IMR-90 (cell line): Measurements from ENCODE around the gene TMEM253. TPM values are rescaled to one million over a fixed set of nuclear protein-coding genes. Genes with fewer than 3 reads are reported as not detected.

Experiments
- ATAC-seq: fragments of 200-7000 bp; cut with Tn5 transposase; 2 replicates; pipeline ENCODE4 v1.9.1; 2020; ENCODE audit warnings: low read depth, mild to moderate bottlenecking, moderate library complexity
- BruUV-seq: library from RNA; stranded (reverse); fragments of 400-500 nt; replicated peaks from 2 replicates; lab custom pipeline; 2021; lab: Mats Ljungman, UMichigan
- CTCF ChIA-PET: fragments of 300-600 bp; formaldehyde crosslinking; extraction: SDS; loops from one replicate; lab custom pipeline; 2021; ENCODE audit warnings: antibody characterized with exemption; lab: Yijun Ruan, JAX
- POLR2A ChIA-PET: fragments of 300-600 bp; sonication (Branson Sonifier 250); formaldehyde crosslinking; loops from one replicate; lab custom pipeline; 2022; ENCODE audit warnings: antibody characterized with exemption; ENCODE audit not compliant: unreplicated experiment; lab: Charles Lee
- DNase-seq: peaks from one replicate; pipeline ENCODE4 v3.0.0; 2013
- H2AFZ ChIP-seq: replicated peaks from 2 replicates; pipeline ENCODE3; 2013; ENCODE audit warnings: low read length, mild to moderate bottlenecking; ENCODE audit not compliant: poor library complexity
- H2AK5ac ChIP-seq: 2 replicates; pipeline ENCODE4 v1.6.1; 2013; ENCODE audit warnings: low read depth, low read length, inconsistent platforms
- H2AK9ac ChIP-seq: replicated peaks from 2 replicates; pipeline ENCODE3; 2013; ENCODE audit warnings: mild to moderate bottlenecking, low read depth, low read length, moderate library complexity; ENCODE audit not compliant: poor library complexity
- H2BK120ac ChIP-seq: 2 replicates; pipeline ENCODE4 v1.6.1; 2013; ENCODE audit warnings: low read depth, low read length, inconsistent platforms
- H2BK15ac ChIP-seq: 3 replicates; pipeline ENCODE4 v1.6.1; 2013; ENCODE audit warnings: low read depth, low read length, inconsistent platforms
- H2BK20ac ChIP-seq: 2 replicates; pipeline ENCODE4 v1.6.1; 2013; ENCODE audit warnings: low read depth, mild to moderate bottlenecking, inconsistent platforms, low read length, moderate library complexity
- H2BK5ac ChIP-seq: 2 replicates; pipeline ENCODE4 v1.6.1; 2013; ENCODE audit warnings: mild to moderate bottlenecking, low read depth, low read length, inconsistent platforms; ENCODE audit not compliant: poor library complexity, severe bottlenecking
- H3K14ac ChIP-seq: replicated peaks from 2 replicates; pipeline ENCODE4 v1.6.1; 2013; ENCODE audit warnings: low read depth, low read length, inconsistent platforms
- H3K18ac ChIP-seq: 2 replicates; pipeline ENCODE4 v1.6.1; 2013; ENCODE audit warnings: low read depth, low read length, control low read depth
- H3K23ac ChIP-seq: 2 replicates; pipeline ENCODE4 v1.6.1; 2013; ENCODE audit warnings: low read depth, low read length, inconsistent platforms
- H3K27ac ChIP-seq: 2 replicates; pipeline ENCODE4 v1.5.1; 2013; ENCODE audit warnings: mild to moderate bottlenecking, control low read depth, low read length; ENCODE audit not compliant: insufficient read depth
- H3K27me3 ChIP-seq: 2 replicates; pipeline ENCODE4 v1.6.1; 2013; ENCODE audit warnings: low read length; ENCODE audit not compliant: control insufficient read depth, insufficient read depth
- H3K36me3 ChIP-seq: 2 replicates; pipeline ENCODE4 v1.6.1; 2013; ENCODE audit warnings: low read length, mixed read lengths; ENCODE audit not compliant: control insufficient read depth, insufficient read depth
- H3K4ac ChIP-seq: 2 replicates; pipeline ENCODE4 v1.6.1; 2013; ENCODE audit warnings: low read depth, low read length, inconsistent platforms
- H3K4me1 ChIP-seq: 2 replicates; pipeline ENCODE4 v1.6.1; 2013; ENCODE audit warnings: low read length, mixed read lengths; ENCODE audit not compliant: control insufficient read depth, insufficient read depth
- H3K4me2 ChIP-seq: 2 replicates; pipeline ENCODE4 v1.6.1; 2013; ENCODE audit warnings: low read depth, mild to moderate bottlenecking, control low read depth, low read length, moderate library complexity
- H3K4me3 ChIP-seq: 2 replicates; pipeline ENCODE4 v1.5.1; 2013; ENCODE audit warnings: low read depth, mild to moderate bottlenecking, control low read depth, low read length, moderate library complexity; ENCODE audit not compliant: insufficient read depth
- H3K56ac ChIP-seq: 2 replicates; pipeline ENCODE4 v1.6.1; 2013; ENCODE audit warnings: low read length, inconsistent platforms; ENCODE audit not compliant: insufficient read depth; ENCODE audit errors: extremely low read depth
- H3K79me1 ChIP-seq, 2 experiments: 2 replicates each; pipeline ENCODE4 v1.6.1; 2013; ENCODE audit warnings: low read length in 2 of 2, inconsistent platforms in 1 of 2, low read depth in 1 of 2
- H3K9ac ChIP-seq: 2 replicates; pipeline ENCODE4 v1.6.1; 2013; ENCODE audit warnings: low read depth, low read length, control low read depth
- H3K9me1 ChIP-seq: 2 replicates; pipeline ENCODE4 v1.6.1; 2013; ENCODE audit warnings: low read length, inconsistent platforms; ENCODE audit not compliant: insufficient read depth
- H3K9me3 ChIP-seq: 2 replicates; pipeline ENCODE4 v1.6.1; 2013; ENCODE audit warnings: low read length; ENCODE audit not compliant: control insufficient read depth, insufficient read depth
- H4K20me1 ChIP-seq: 2 replicates; pipeline ENCODE4 v1.6.1; 2013; ENCODE audit warnings: low read length, inconsistent platforms; ENCODE audit not compliant: insufficient read depth
- H4K5ac ChIP-seq: 2 replicates; pipeline ENCODE4 v1.6.1; 2013; ENCODE audit warnings: mild to moderate bottlenecking, low read depth, low read length, control low read depth
- H4K8ac ChIP-seq, 2 experiments: 2 replicates each; pipeline ENCODE4 v1.6.1; 2013; ENCODE audit warnings: low read depth in 2 of 2, low read length in 2 of 2, control low read depth in 1 of 2, inconsistent platforms in 1 of 2
- H4K91ac ChIP-seq: 2 replicates; pipeline ENCODE4 v1.6.1; 2013; ENCODE audit warnings: low read depth, low read length, inconsistent platforms; ENCODE audit not compliant: insufficient read depth
- BHLHE40 ChIP-seq: fragments of 150-350 bp; IDR thresholded peaks from 2 replicates; pipeline ENCODE4 v1.6.1; 2016; ENCODE audit warnings: mild to moderate bottlenecking, low read depth, low read length
- CTCF ChIP-seq: conservative IDR thresholded peaks from 2 replicates; pipeline ENCODE4 v1.5.1; 2012; ENCODE audit warnings: mild to moderate bottlenecking, low read depth, low read length, improper control_type of control experiment
- MAFK ChIP-seq: IDR thresholded peaks from 2 replicates; pipeline ENCODE4 v1.6.1; 2012; ENCODE audit warnings: low read depth, low read length, improper control_type of control experiment
- RAD21 ChIP-seq: IDR thresholded peaks from 2 replicates; pipeline ENCODE4 v1.6.1; 2012; ENCODE audit warnings: low read length, improper control_type of control experiment
- SMC3 ChIP-seq: fragments of 150-350 bp; IDR thresholded peaks from 2 replicates; pipeline ENCODE4 v1.6.1; 2016; ENCODE audit warnings: low read depth, mild to moderate bottlenecking, antibody characterized with exemption, low read length, moderate library complexity
- WGBS, 2 experiments: methylation state at CpG; one replicate each; pipeline versions ENCODE4 v1.1.5 to v1.1.7; 2013; ENCODE audit warnings: missing lambda C conversion rate in 2 of 2; ENCODE audit not compliant: insufficient read length in 1 of 2; ENCODE audit errors: extremely low coverage in 2 of 2; 5-methylcytosine and 5-hydroxymethylcytosine counted together
- dilution Hi-C: fragments of 300-500 bp; cut with HindIII; formaldehyde crosslinking; loops from one replicate; pipeline ENCODE4 v1.14.3; 2018; ENCODE audit warnings: low sequenced_read_pairs; ENCODE audit not compliant: unreplicated experiment
- in situ Hi-C: fragments of 300-500 bp; cut with MboI; formaldehyde crosslinking; loops from 3 replicates; pipeline ENCODE4 v1.14.3; 2019; ENCODE audit warnings: low sequenced_read_pairs, inconsistent platforms, mixed read lengths
- intact Hi-C: fragments of 100-400 bp; cut with micrococcal nuclease; formaldehyde crosslinking; loops from 2 replicates; pipeline ENCODE4 v1.10.0; 2022
- polyA plus RNA-seq, 3 experiments: library from polyadenylated mRNA; depleted of rRNA; stranded (reverse); fragments of >200 nt; gene quantifications; 2 replicates each; pipeline ENCODE4 v1.2.3, GENCODE V29; 2012; ENCODE audit warnings: low replicate concordance in 1 of 3
- total RNA-seq: library from RNA; depleted of rRNA; stranded (reverse); fragments of >200 nt; gene quantifications from 2 replicates; pipeline ENCODE4 v1.2.3, GENCODE V29; 2012
- TF ChIP-seq, protein P1 (sequence below): fragments of 150-350 bp; IDR thresholded peaks from 2 replicates; pipeline ENCODE4 v1.6.1; 2017; ENCODE audit warnings: mild to moderate bottlenecking, antibody characterized with exemption, low read length, low read depth

The TMEM253 gene
- total and polyA plus RNA-seq, 2 of the 4 experiments (the other 2 are of a cell fraction), result 0.07 TPM; not detected in 1

GRCh38 chr14:21066882-21067502 is 33.9 kb upstream of the TMEM253 start:
- H4K5ac ChIP-seq, result no peak overlapping the region
- no peak overlapping the region for H3K4me2 ChIP-seq
- no peak overlapping the region for H2BK20ac ChIP-seq
- no peaks in the 10 kb centered on the region for H3K9me3 ChIP-seq
- no peak overlapping the region for H3K23ac ChIP-seq
- no peak overlapping the region for H2AFZ ChIP-seq
- H3K14ac ChIP-seq, result no peak overlapping the region
- no peak overlapping the region for H2AK5ac ChIP-seq
- H3K36me3 ChIP-seq, result no peaks in the 10 kb centered on the region
- no peak overlapping the region for H3K56ac ChIP-seq
- peaks cover 11% of the 10 kb centered on the region for H3K4me1 ChIP-seq
- no peak overlapping the region for H3K9ac ChIP-seq
- H4K8ac ChIP-seq, result no peak overlapping the region
- H3K27ac ChIP-seq, result no peak overlapping the region
- peaks cover 4% of the 10 kb centered on the region for H4K20me1 ChIP-seq
- peaks cover 0 to 16% of the 10 kb centered on the region in 2 experiments; a peak in 2 of 4 replicates for H3K79me1 ChIP-seq
- TF ChIP-seq BHLHE40, result no peak
- TF ChIP-seq, protein P1, sequence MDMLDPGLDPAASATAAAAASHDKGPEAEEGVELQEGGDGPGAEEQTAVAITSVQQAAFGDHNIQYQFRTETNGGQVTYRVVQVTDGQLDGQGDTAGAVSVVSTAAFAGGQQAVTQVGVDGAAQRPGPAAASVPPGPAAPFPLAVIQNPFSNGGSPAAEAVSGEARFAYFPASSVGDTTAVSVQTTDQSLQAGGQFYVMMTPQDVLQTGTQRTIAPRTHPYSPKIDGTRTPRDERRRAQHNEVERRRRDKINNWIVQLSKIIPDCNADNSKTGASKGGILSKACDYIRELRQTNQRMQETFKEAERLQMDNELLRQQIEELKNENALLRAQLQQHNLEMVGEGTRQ, result no peak
- TF ChIP-seq SMC3, result peak; percentile 8; the same call in 1 of the 2 replicates
- TF ChIP-seq RAD21, result peak; percentile 26; the same call in 1 of the 2 replicates
- TF ChIP-seq CTCF, result peak; percentile 26; the same call in 1 of the 2 replicates
- no peak for TF ChIP-seq MAFK
- no peak overlapping the region for H3K18ac ChIP-seq
- no peak overlapping the region for H3K4me3 ChIP-seq
- H4K91ac ChIP-seq, result no peak overlapping the region
- intact Hi-C loops, result no loop called here
- no peak overlapping the region for H2BK120ac ChIP-seq
- 100% methylated on average over 1 of the region's 7 CpGs; no CpG with 5 or more reads in 1 of the 2 experiments for WGBS, 2 experiments
- H3K27me3 ChIP-seq, result no peaks in the 10 kb centered on the region
- H2AK9ac ChIP-seq, result no peak overlapping the region
- no peak for ATAC-seq
- ChIA-PET POLR2A (no interaction called here), CTCF (interaction anchor here (0.6 to 2.8 kb wide), 7 partner anchors 20 to 52 kb away, joined by 3 to 20 read pairs (median 7); no protein-coding TSS in a partner anchor)
- peaks cover 3% of the 10 kb centered on the region; the same call in 1 of the 2 replicates for H3K9me1 ChIP-seq
- dilution Hi-C loops, result no loop called here
- no peak overlapping the region for H2BK15ac ChIP-seq
- no peak overlapping the region for H2BK5ac ChIP-seq
- DNase-seq, result no peak
- in situ Hi-C loops, result no loop called here
- H3K4ac ChIP-seq, result no peak overlapping the region
- BruUV-seq, result no TSS peak
